HG02571 (cell line): Measurements from ENCODE around the gene CRYBG2.

ENCODE experiments used
- ATAC-seq: cut with Tn5 transposase; IDR thresholded peaks from one replicate; pipeline ENCODE4 v1.9.1; 2021; ENCODE audit warnings: mild to moderate bottlenecking, moderate library complexity; ENCODE audit not compliant: unreplicated experiment

Gene CRYBG2

GRCh38 chr1:26282401-26282918 is 71.5 kb downstream of the CRYBG2 start:
- no peak for ATAC-seq

DNA sequence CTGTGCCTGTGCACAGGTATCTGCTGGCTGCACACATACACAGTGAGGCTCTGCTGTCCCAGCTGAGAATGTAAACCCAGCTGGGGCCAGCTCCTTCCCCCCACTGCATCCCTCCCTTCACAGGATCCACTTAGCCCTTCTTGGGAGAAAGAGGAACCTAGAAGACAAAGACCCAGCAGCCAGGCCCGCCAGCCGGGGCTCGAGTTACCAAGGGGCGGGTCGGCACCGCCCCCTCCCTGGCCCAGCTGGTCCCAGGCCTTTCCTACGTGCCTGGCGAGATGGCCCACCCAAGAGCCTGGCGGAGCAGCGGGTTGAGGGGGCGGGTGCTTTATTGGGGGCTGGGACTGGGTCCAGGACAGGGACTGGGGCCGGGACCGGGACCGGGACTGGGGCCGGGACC is 72.0 kb downstream of the CRYBG2 start:
- no peak for ATAC-seq

DNA sequence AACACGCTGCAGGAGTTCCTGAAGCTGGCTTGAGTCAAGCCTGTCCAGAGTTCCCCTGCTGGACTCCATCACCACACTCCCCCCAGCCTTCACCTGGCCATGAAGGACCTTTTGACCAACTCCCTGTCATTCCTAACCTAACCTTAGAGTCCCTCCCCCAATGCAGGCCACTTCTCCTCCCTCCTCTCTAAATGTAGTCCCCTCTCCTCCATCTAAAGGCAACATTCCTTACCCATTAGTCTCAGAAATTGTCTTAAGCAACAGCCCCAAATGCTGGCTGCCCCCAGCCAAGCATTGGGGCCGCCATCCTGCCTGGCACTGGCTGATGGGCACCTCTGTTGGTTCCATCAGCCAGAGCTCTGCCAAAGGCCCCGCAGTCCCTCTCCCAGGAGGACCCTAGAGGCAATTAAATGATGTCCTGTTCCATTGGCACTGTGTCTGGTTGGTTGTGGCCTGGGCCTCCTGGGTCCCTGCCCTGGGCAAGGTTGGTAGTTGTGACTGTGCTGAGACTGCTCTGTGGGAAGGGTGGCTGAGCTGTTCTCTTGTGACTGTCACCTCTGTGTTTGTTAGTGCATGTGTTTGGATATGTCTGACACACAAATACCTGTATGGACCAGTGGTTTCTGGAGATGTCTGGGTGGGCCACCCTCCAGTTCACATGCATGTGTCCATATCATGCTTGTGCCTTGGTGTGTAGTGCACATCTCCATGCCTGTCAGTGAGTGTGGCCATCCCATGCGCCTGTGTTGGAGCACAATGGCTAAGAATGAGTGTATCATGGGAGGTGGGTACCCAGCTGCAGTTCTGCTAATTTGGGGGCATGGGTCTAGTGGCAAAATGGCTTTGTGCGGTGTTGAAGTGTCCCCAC is 72.6 kb downstream of the CRYBG2 start:
- no peak for ATAC-seq

DNA sequence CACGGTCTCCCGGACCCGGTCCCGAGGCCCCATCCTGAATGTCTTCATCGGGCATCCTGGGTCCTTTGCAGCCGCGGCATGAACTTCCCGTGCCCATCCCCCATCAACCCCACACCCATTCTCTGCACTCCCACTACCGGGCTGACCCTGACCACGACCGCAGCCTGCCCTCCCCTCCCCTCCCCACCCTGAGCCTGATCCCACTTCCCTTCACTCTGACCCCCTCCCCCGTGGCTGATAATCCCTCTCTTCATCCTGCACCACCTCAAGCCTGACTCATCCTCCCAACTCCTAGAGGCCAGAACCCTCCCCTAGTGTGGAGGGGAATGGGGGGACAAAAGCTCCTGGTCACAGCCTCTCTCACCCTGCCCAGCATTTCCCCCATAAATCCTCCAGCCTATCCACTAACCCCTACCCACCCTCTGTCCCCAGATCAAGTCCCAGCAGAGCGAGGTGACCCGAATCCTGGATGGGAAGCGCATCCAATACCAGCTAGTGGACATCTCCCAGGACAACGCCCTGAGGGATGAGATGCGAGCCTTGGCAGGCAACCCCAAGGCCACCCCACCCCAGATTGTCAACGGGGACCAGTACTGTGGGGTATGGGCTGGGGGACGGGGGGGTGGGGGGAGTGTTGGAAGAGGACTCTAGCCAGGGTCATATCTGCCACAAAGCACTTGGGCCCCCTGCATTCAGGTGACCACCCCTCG is 73.4 kb downstream of the CRYBG2 start:
- no peak for ATAC-seq

GRCh38 chr1:26279456-26280332 is 74.2 kb downstream of the CRYBG2 start, which contains the start of gene SH3BGRL3:
Gene SH3BGRL3 (plus strand): TSS chr1:26280086. CDS start chr1:26280156, 70 bp downstream.
- peak; percentile 54 for ATAC-seq

DNA sequence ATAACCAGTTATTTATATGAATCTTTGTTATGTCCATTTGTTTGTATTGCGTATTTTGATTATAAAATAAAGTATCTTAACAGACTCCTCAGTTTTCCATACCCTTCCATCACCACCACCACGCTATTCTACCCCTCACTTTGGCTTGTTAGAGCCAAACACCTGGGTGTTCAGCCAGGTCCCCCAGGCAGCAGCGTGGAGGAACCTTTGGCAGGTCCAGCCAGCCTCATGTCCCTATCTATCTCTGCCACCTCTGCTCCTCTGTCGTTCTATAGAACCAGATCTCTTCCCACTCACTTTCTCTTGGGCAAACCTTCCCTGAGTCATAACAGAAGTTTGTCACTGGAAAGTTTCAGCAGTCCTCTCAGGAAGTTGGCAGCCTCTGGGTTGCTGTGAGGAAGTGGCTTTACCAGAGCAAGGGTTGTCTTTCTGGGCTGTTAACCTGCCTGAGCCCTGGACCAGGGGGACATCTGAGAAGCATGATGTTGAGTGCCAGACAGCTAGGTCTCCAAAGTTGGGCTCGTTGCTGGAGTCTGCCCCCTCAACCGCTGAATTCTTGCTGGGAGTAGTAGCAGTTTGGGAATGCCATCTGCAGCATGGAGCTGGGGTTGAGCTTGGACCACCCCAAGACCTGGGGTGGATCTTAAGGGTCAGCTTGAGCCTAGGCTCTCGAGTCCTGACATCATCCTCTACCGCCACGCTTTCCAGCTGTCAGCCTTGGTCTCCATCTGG is 75.0 kb downstream of the CRYBG2 start:
- ATAC-seq, result no peak

GRCh38 chr1:26278303-26278702 is 75.6 kb downstream of the CRYBG2 start:
- ATAC-seq, result no peak

DNA sequence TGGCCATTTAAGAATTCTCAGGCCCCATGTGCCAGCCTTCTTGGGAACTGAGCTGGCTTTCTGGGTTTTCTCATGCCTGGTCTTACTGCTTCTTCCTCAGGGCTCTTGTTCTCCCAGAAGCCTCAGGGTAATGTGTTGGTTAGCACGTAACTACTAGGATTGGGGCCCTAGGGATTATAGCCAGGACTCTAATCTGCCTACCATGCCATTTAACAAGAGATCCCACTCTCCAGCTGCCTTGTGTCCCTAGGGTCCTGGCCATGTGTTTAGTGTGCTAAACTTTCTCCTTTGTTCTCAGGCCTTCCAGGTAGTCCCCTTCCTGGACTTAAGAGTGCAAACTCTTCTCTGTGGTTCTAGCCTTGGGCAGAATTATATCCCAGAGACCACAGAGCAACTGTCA is 76.2 kb downstream of the CRYBG2 start:
- ATAC-seq, result no peak

DNA sequence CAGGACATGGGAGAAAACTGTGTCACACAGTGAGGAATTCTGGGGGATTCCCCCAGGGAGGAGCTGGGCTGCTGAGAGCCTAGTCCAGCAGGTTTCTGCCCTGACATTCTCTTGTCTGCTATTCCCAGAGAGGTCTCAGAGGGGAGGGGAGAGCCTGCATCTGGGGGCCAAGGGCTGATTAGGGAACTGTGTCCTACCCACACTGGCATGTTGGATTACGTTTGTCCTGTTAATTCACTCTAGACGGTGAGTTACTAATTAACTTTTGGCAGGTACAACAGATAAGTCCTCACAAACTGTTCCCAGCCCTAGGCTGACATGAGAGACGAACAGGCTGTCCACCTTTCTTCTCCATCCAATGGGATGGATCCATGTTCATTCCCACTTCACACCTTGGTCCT is 76.7 kb downstream of the CRYBG2 start:
- no peak for ATAC-seq

GRCh38 chr1:26276432-26276838 is 77.5 kb downstream of the CRYBG2 start:
- no peak for ATAC-seq

GRCh38 chr1:26275580-26276431 is 78.1 kb downstream of the CRYBG2 start:
- no peak for ATAC-seq

GRCh38 chr1:26274801-26275425 is 79.0 kb downstream of the CRYBG2 start:
- no peak for ATAC-seq
